ENCODE results near the gene WDTC1.

Gene WDTC1

GRCh38 chr1:27332536-27333281 is 98.3 kb downstream of the WDTC1 start:
- peak in 13 of 56 donors; percentile 3 to 52 (median 13) for DNase-seq

GRCh38 chr1:27333717-27334279 is 99.4 kb downstream of the WDTC1 start:
- no peak for DNase-seq

- DNase-seq: no peak
These were observed 101.3 kb downstream of the WDTC1 start for GRCh38 chr1:27335506-27336422.

- no peak for DNase-seq
These were observed 102.3 kb downstream of the WDTC1 start for GRCh38 chr1:27336756-27337155.

GRCh38 chr1:27338751-27339150 is 104.3 kb downstream of the WDTC1 start:
- DNase-seq: no peak

- no peak for DNase-seq
These were observed 104.8 kb downstream of the WDTC1 start for GRCh38 chr1:27339213-27339612.

GRCh38 chr1:27341525-27342252 is 107.3 kb downstream of the WDTC1 start, which contains the start of gene SYTL1:
SYTL1 (plus strand) TSS chr1:27342022; CDS start chr1:27345335, 3,313 bp downstream.
- no peak for DNase-seq

GRCh38 chr1:27342391-27342777 is 108.0 kb downstream of the WDTC1 start:
- DNase-seq: no peak

- peak in 1 of 56 donors; percentile 16 for DNase-seq
These were observed 108.6 kb downstream of the WDTC1 start for GRCh38 chr1:27342778-27343638.

- DNase-seq: no peak
These were observed 109.2 kb downstream of the WDTC1 start for GRCh38 chr1:27343639-27344025.

GRCh38 chr1:27345272-27345671 is 110.8 kb downstream of the WDTC1 start:
- DNase-seq: no peak

GRCh38 chr1:27346357-27346756 is 111.9 kb downstream of the WDTC1 start:
- DNase-seq: no peak

- DNase-seq: no peak
These were observed 112.7 kb downstream of the WDTC1 start for GRCh38 chr1:27346991-27347624.

GRCh38 chr1:27348861-27349783 is 114.7 kb downstream of the WDTC1 start:
- DNase-seq: no peak

- peak in 16 of 56 donors; percentile 1 to 52 (median 16) for DNase-seq
These were observed 115.6 kb downstream of the WDTC1 start for GRCh38 chr1:27349784-27350662.

GRCh38 chr1:27350663-27351540 is 116.5 kb downstream of the WDTC1 start:
- DNase-seq: peak in 3 of 56 donors; percentile 5 to 38 (median 19)

Data from nucleus accumbens (tissue), 56 donors.